Glomerular endothelial cell (primary cell): Measurements from ENCODE around the gene SLAIN2. TPM values are rescaled to one million over a fixed set of nuclear protein-coding genes. Genes with fewer than 3 reads are reported as not detected.
"Not testable (repeated sequence)": the region's sequence is repeated elsewhere in the genome, so short reads cannot be mapped to it uniquely, and the experiment has no call there.

Experiments used
- DNase-seq: peaks from one replicate; pipeline ENCODE4 v3.0.0-alpha.2; 2011; ENCODE audit warnings: low read depth, low spot score; ENCODE audit errors: extremely low read depth
- total RNA-seq: library from RNA; depleted of rRNA; stranded (reverse); fragments of >200 nt; gene quantifications from 2 replicates; pipeline ENCODE4 v1.2.3, GENCODE V29; 2015

SLAIN2 gene
- total RNA-seq, 1 donor from 2014 or later, result 51.9 TPM

DNA sequence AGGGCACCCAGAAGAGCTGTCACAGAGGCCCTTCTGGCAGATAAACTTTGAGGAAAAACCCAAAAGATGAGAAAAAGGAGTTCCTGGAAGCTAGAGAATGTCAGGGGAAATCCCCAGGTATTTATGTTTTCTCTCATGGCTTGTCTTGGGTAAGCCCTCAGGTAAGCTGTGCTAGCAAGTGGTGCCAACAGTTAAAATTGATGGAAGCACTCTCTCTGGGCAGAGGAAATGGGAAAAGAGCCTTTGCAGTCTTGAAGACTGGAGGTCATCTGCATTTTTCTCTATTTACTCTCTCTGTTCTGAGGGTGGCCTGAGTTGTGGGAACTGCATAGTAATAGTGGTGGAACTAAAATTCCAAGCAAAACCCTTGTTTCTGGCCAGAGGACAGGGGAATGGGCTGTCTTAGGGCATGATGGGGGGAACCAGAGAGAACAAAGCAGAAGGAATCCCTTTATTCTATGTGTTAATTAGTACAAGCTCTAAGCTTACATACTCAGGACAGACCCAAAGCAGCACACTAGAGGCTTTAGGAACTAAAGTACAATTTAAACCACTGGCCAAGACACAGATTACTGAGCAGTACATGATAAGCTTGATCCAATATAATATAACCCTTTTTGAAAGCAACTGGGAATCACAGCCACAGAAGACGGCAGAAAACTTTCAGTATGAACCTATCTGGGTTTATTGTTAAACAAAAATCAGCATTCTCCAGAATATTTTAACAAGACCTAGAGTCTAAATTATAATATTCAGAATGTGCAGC, 88.6 kb downstream of the SLAIN2 start:
- no peak for DNase-seq

DNA sequence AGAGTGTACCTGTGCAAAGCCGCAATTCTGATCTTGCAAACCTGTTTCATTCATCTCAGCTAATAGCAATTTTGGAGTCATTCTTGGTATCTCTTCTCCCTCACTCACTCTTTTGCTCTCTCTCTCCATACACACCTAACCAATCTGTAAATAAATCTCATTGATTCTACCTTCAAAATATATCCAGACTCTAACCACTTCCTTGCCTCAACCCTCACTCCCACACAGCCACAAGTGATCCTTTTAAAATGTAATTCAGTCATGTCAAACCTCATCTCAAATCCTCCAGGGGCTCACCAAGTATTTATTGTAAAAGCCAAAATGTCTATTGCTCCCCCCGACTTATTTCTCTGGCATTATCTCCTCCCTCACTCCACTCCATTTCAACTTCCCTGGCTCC, 90.1 kb downstream of the SLAIN2 start:
- no peak for DNase-seq

DNA sequence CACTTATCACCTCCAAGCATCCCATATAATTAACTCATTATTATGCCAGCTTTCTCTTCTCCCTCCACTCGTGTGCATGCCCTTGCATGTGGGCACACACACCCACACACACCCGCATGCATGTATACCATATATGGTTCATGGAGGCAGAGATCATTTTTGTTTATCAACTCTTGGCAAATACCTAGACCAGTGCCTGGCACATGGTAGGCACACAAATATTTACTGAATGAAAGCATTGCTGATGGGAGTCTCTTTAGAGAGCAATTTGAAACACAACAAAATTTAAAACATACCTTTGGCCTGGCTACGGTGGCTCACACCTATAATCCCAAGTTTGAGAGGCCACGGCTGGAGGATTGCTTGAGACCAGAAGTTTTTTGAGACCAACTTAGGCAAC, 90.7 kb downstream of the SLAIN2 start:
- no peak for DNase-seq

DNA sequence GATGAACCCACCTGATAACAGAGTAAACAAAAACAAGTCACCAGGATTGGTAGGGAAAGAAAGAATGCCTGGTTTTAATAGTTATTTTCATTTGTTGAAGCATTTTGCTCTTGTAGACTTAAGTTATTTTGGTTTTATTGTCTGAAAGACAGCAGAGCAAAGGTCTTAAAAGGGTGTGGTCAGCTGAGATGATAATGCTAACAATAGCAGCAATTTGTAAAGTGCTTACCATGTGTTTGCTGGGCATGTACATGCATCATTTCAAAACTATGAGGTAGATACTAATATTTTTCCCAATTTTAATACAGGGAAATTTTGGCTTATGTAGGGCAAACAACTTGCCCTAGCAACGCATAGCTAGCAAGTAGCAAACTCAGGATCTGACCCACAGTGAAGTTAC, 95.0 kb downstream of the SLAIN2 start:
- DNase-seq, result no peak

DNA sequence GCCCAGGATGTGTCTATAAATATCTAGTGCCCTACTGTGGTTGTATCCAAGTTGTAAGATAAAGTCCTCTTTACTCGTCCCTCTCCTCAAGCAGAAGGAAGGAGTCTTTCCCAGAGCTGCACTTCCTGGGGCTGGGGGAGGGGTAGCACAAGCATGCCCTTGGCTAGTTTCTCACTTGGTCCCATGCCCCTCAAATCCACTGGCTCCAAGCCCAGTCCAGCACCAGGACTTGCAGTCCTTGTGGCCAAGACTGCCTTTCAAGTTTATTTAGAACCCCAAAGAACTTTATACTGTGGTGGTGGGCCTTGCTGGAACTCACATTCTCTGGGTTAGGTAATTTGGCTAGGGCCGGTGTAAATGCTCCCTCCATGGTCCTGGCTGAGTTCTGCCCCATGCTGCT, 98.7 kb downstream of the SLAIN2 start:
- DNase-seq, result no peak

DNA sequence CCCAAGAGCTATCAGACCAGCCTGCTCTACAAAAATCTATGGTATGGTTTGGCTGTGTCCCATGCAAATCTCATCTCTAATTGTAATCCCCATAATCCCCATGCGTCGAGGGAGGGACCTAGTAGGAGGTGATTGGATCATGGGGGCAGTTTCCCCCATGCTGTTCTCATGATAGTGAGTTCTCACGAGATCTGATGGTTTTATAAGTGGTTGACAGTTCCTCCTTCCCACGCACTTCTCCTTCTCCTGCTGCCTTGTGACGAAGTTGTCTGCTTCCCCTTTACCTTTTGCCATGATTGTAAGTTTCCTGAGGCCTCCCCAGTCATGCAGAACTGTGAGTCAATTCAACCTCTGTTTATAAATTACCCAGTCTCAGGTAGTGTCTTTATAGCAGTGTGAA, 99.6 kb downstream of the SLAIN2 start:
- DNase-seq, result not testable (repeated sequence)

DNA sequence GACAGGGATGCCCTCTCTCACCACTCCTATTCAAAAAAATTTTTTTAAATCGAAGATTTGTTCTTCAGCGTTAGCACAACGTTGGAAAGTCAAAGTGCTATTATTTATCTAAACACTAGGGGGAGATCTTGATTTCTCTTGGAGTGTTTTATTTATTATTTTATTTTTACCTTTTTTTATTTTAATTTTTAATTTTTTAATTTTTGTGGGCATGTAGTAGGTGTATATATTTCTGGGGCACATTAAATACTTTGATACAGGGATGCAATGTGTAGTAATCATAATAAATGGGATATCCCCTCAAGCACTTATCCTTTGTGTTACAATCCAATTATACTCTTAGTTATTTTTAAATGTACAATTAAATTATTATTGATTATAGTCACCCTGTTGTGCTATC, 104.4 kb downstream of the SLAIN2 start:
- DNase-seq, result no peak

DNA sequence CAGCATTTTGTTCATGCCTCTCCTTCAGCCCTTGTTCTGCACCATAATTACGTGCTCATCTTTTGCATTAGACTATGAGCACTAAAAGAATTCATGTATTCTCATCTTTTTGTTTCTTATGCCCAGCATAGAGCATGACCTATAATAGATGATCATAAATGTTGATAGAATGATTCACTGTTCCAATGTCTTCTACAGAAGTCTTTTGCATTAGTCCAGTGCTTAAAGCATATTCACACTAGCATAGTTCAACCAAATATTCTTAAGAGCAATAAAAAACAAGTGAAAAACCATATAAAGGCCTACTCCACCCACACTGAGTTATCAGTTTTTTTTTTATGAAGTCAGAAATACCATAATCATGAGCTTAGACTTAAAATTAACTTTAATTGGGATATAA, 105.3 kb downstream of the SLAIN2 start:
- DNase-seq, result no peak

DNA sequence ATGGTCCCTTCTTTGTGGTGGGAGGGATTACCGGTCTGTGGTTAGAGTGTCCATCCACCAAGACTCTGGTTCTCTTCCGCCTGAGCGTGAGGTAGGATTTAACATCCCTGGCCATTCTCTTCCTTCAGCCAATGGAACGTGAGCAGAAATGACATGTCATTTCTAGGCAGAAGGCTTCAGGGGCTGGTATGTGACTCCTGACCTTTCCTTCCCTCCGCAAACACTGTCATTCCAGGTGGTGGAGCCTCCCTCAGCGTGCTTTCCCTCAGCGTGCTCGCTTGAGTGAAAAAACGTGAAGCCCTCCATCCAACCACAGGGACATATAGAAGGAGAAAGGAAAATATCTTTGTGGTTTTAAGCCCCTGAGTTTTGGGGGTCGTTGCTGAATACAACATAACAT, 107.8 kb downstream of the SLAIN2 start:
- DNase-seq, result no peak

DNA sequence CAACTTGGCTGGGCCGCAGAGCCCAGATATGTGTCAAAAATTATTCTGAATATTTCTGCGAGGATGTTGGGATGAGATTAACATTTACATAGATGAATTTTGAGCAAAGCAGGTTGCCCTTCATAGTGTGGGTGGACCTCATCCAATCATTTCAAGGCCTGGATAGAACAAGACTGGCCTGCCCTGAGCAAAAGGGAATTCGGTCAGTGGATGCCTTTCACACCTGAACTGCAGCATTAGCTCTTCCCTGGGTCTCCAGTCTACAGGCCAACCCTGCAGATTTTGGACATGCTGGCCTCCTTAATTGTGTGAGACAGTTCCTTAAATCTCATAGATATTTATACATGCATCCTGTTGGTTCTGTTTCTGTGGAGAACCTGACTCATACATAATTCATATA, 109.4 kb downstream of the SLAIN2 start:
- DNase-seq, result no peak

DNA sequence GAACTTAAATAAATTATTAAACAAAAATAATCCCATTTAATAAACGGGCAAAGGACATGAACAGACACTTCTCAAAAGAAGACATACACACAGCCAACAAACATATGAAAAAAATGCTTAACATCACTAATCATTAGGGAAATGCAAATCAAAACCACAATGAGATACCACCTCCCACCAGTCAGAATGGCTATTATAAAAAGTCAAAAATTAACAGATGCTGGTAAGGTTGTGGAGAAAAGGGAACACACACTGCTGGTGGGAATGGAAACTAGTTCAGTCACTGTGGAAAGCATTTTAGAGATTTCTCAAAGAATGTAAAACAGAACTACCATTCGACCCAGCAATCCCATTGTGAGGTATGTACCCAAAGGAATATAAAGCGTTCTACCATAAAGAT, 110.3 kb downstream of the SLAIN2 start:
- not testable (repeated sequence) for DNase-seq

DNA sequence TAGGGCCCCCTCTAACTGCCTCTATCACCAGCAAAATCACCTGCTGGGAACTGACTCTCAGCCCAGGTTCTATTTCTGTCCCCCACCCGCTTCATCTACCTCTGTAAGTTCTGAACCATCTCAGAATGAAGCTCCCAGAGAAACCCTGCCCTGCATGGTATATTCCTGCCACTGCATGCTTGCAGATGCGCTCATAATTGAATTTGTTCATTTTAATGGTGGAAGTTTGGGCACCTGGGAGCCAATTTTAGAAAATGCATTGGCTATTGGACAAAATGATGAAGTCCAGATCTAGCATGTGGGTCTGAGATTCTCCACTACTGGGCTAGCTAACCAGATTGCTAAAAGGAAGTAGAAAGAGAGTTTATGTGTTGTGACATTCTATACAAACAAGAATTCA, 113.3 kb downstream of the SLAIN2 start:
- DNase-seq, result no peak

DNA sequence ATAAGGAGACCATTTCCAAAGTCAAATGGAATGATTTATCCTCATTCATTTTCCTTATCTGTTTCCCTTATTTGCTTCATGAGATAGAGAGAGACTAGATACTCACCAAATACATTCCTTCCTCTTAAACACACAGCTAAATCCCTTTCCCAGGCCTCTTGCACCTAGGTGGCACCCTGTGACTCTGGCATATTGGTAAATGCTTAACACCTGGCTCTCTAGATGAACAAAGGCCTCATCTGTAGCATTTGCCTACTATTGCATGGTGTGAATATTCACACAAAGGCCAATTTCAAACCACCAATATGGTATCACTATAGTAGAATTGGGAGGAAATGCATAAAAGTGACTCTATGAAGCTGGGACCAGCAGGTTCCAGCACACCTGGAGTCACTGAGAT, 119.7 kb downstream of the SLAIN2 start:
- no peak for DNase-seq

DNA sequence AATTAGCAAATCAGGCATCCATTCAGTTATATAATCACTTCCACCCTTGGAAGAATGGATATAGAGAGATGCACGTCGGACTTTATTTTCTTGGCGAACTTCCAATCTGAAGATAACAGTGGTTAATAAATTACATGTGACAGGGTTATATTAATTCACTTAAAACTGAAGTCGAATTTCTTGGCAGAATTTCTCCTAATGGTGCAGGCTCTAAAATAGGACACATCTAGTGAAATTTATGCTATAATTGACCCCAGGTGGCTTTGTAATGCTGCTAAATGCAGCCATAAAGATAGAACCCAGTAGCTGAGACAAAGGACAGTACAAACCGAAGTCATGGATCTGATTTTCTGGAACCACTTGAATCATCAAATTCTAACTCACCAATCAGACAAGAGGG, 121.0 kb downstream of the SLAIN2 start:
- no peak for DNase-seq

DNA sequence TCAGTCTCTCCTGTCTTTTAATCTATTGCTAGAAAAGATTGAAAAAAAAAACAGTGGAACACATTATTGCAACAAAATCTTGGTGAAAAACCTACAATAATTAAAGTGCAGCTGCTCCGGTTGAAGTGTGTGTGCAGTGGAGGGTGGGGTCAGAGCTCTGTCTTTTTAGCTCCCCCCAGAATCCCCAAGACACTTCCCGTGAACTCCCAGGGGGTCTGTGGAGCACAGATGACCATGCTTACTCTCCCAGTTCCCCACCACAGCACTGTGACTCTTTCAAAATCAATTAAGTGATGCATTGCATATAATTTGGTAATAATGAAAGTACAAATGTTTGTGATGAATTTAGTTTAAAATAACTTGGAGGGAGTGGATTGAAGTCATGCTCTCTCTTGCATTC, 126.1 kb downstream of the SLAIN2 start:
- no peak for DNase-seq

DNA sequence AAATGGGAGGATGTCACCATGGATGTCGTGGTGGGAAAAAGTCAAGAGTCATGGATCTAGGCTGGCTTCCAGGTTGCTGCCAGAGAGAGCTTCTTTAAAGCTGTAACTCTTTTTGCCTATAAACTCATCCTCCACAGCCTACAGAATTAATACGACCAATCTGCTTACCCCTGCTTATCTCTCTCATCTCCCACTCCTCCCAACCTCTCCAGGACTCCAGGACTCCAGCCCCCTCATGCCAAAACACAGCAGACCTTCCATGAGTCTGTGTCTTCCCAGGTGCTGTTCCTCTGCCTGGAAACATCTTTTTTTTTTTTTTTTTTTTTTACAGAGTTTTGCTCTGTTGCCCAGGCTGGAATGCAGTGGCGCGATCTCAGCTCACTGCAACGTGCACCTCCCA, 126.6 kb downstream of the SLAIN2 start:
- DNase-seq, result no peak

DNA sequence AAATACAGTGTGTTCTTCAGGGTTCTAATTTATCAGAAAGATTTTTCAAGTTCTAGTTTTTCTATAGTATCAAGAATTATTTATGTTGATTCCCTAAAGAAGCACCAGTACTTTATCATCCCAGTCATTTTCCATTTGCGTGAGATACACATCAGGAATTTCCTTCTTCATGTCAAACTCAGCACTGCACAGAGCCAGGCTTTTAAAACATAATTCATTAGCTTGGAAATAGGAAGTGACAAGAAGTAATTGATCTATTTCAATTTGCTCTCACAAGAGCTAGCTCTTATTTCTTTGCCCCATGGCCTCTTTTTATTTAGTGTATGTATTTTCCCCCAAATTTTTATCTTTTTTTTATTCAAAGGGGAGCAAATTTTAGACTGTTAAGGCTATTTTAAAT, 128.8 kb downstream of the SLAIN2 start:
- no peak for DNase-seq

DNA sequence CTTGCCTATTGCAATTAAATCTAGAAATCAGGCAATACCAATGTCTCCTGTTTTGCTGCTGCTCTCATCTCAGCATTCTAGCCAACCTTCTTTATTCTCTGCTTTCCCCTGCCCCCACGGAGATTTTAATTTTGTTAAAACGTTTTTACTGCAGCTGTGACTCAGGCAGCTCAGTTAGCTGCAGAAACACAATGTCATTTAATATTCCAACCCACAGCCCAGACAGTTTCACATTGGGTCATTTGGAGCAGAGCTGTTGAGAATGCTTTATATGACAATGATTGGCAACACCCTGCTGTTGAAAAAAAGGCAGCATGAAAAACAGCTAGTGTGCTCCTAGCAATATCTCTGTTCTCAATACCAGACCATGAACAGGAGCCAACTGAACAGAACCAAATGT, 129.2 kb downstream of the SLAIN2 start:
- no peak for DNase-seq

DNA sequence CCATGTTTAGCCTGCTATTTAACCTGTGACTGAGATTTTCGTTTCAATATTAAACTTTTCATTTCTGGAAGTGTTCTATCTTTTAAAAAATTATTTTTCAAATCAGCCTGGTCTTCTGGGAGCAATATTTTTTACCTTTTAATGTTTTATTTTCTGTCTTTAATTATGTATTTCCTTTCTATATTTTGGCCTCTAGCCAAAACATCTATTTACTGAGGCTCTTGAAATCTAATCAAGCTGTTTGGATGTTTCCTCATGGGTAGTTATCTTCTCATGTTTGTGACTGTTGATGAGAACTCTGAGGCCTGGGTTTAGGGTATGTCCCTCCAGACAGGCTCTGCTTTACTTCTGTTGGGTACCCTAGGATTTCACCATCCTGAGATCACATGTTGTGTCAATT, 131.5 kb downstream of the SLAIN2 start:
- no peak for DNase-seq

DNA sequence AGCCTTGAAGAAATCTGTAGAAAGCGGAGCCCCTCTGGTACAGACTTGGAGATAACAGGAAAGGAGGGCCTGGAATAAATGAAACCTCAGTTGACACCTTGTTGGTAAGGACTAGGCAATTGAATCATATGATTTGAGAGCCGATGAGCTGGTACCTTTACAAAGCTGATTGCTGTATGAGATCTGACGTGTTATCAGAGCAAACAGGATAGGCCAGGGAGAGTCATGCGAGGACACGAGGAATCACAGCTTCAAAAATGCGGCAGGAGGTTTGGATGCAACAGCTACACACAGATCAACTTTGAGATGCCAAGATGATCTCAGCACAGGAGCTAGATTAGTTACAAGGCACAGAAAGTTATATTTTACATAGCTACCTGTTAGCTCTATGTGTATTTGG, 134.4 kb downstream of the SLAIN2 start:
- DNase-seq, result no peak
